Keratinocyte (primary cell): Measurements from ENCODE around the gene OGFOD3. TPM values are rescaled to one million over a fixed set of nuclear protein-coding genes. Genes with fewer than 3 reads are reported as not detected.

ENCODE experiments used
- DNase-seq: peaks from one replicate; pipeline ENCODE4 v3.0.0-alpha.2; 2011; ENCODE audit warnings: low read depth, missing footprints, low spot score
- FAIRE-seq: peaks from 2 replicates; lab custom pipeline; 2011; peaks lifted over from hg19 to GRCh38; lab: Jason Lieb, UNC
- H2AFZ ChIP-seq: 2 replicates; pipeline ENCODE4 v1.6.0; 2012; ENCODE audit warnings: low read length, control low read depth, inconsistent platforms; ENCODE audit not compliant: control insufficient read depth
- H3K27ac ChIP-seq: 2 replicates; pipeline ENCODE4 v1.5.1; 2011; ENCODE audit warnings: low read length; ENCODE audit not compliant: control insufficient read depth, insufficient read depth
- H3K27me3 ChIP-seq: 3 replicates; pipeline ENCODE4 v1.6.0; 2011; ENCODE audit warnings: low read length; ENCODE audit not compliant: control insufficient read depth, insufficient read depth; ENCODE audit errors: extremely low read depth
- H3K36me3 ChIP-seq, 2 experiments: 2 replicates in 1 of 2; 3 replicates in 1 of 2; pipeline ENCODE4 v1.5.1; 2011; ENCODE audit warnings: low read length in 2 of 2, mild to moderate bottlenecking in 1 of 2; ENCODE audit not compliant: control insufficient read depth in 2 of 2, insufficient read depth in 2 of 2; ENCODE audit errors: extremely low read depth in 1 of 2
- H3K4me1 ChIP-seq: 3 replicates; pipeline ENCODE4 v1.5.1; 2011; ENCODE audit warnings: low read length; ENCODE audit not compliant: control insufficient read depth, insufficient read depth; ENCODE audit errors: extremely low read depth
- H3K4me2 ChIP-seq: 3 replicates; pipeline ENCODE4 v1.6.0; 2011; ENCODE audit warnings: low read depth, low read length; ENCODE audit not compliant: control insufficient read depth, insufficient read depth; ENCODE audit errors: extremely low read depth
- H3K4me3 ChIP-seq, 3 experiments: fragments of 200-600 bp in 1 of 3; sonication (generic) in 1 of 3; 2 replicates in 2 of 3; 3 replicates in 1 of 3; pipeline ENCODE4 v1.5.1; 2011 to 2016; ENCODE audit warnings: low read length in 3 of 3, mild to moderate bottlenecking in 3 of 3, control low read depth in 2 of 3, inconsistent platforms in 1 of 3, low read depth in 1 of 3, mixed read lengths in 1 of 3, mixed run types in 1 of 3, moderate library complexity in 1 of 3; ENCODE audit not compliant: control insufficient read depth in 2 of 3, insufficient read depth in 2 of 3; ENCODE audit errors: extremely low read depth in 1 of 3
- H3K79me2 ChIP-seq: 2 replicates; pipeline ENCODE4 v1.6.0; 2012; ENCODE audit warnings: low read length; ENCODE audit not compliant: control insufficient read depth, insufficient read depth
- H3K9ac ChIP-seq: 3 replicates; pipeline ENCODE4 v1.6.0; 2011; ENCODE audit warnings: low read length; ENCODE audit not compliant: control insufficient read depth, insufficient read depth; ENCODE audit errors: extremely low read depth
- H3K9me1 ChIP-seq: 3 replicates; pipeline ENCODE4 v1.6.0; 2011; ENCODE audit warnings: low read length; ENCODE audit not compliant: control insufficient read depth, insufficient read depth; ENCODE audit errors: extremely low read depth
- H3K9me3 ChIP-seq: 2 replicates; pipeline ENCODE4 v1.5.1; 2012; ENCODE audit warnings: low read depth, low read length; ENCODE audit not compliant: control insufficient read depth
- H4K20me1 ChIP-seq: 3 replicates; pipeline ENCODE4 v1.6.0; 2011; ENCODE audit warnings: low read length; ENCODE audit not compliant: control insufficient read depth, insufficient read depth; ENCODE audit errors: extremely low read depth
- CTCF ChIP-seq, 3 experiments: IDR thresholded peaks in 1 of 3; conservative IDR thresholded peaks in 1 of 3; optimal IDR thresholded peaks in 1 of 3; 2 replicates in 2 of 3; 3 replicates in 1 of 3; pipeline versions ENCODE3 to v1.5.1; 2011; ENCODE audit warnings: low read length in 3 of 3, mild to moderate bottlenecking in 3 of 3, moderate library complexity in 2 of 3, control low read depth in 1 of 3, inconsistent platforms in 1 of 3; ENCODE audit not compliant: insufficient read depth in 2 of 3; ENCODE audit errors: extremely low read depth in 1 of 3
- EZH2 ChIP-seq: IDR thresholded peaks from one replicate; pipeline ENCODE4 v1.6.1; 2012; ENCODE audit warnings: inconsistent platforms, mild to moderate bottlenecking, low read length, moderate library complexity
- dilution Hi-C: fragments of 300-500 bp; cut with MboI; formaldehyde crosslinking; loops from one replicate; pipeline ENCODE4 v1.7.0; 2020; ENCODE audit warnings: low sequenced_read_pairs; ENCODE audit not compliant: extremely low pct_ligation_motif_present
- polyA plus RNA-seq, 5 experiments: library from polyadenylated mRNA; depleted of rRNA in 3 of 5; stranded (reverse) in 3 of 5; stranded (forward) in 1 of 5; unstranded in 1 of 5; fragments of >200 nt; gene quantifications; 1 replicate in 1 of 5; 2 replicates in 3 of 5; 3 replicates in 1 of 5; pipeline versions ENCODE4 v1.2.1 to v1.2.3, GENCODE V29; 2011 to 2012; ENCODE audit warnings: missing spikeins in 2 of 5, low read depth in 1 of 5, low replicate concordance in 1 of 5

Gene OGFOD3
- polyA plus RNA-seq, 1 donor (not counting 4 experiments of a cell fraction or from before 2014, with no cell fraction given): 10.8 TPM

GRCh38 chr17:82392941-82393340 is 25.4 kb downstream of the OGFOD3 start:
- H3K4me2 ChIP-seq: no peak overlapping the region
- H3K79me2 ChIP-seq: no peaks in the 10 kb centered on the region
- no peak overlapping the region for H3K9ac ChIP-seq
- dilution Hi-C loops: no loop called here
- no peaks in the 10 kb centered on the region for H3K9me3 ChIP-seq
- no peak overlapping the region for H2AFZ ChIP-seq
- no peak for TF ChIP-seq EZH2
- no peak for TF ChIP-seq CTCF (optimal IDR thresholded peaks at IDR 0.05 in 1 of 3, IDR thresholded peaks at IDR 0.05 in 1 of 3, conservative IDR thresholded peaks at IDR 0.05 in 1 of 3; ENCODE audit: extremely low read depth in 1 of 3, insufficient read depth in 2 of 3, low read length in 3 of 3)
- no peak for DNase-seq
- no peak for FAIRE-seq
- H3K9me1 ChIP-seq: no peaks in the 10 kb centered on the region
- H3K27me3 ChIP-seq: peaks cover 2% of the 10 kb centered on the region
- H3K4me1 ChIP-seq: no peaks in the 10 kb centered on the region
- H4K20me1 ChIP-seq: no peaks in the 10 kb centered on the region
- no peak overlapping the region for H3K4me3 ChIP-seq
- no peak overlapping the region for H3K27ac ChIP-seq
- H3K36me3 ChIP-seq: peaks cover 0 to 3% of the 10 kb centered on the region in 2 experiments

GRCh38 chr17:82392209-82392920 is 26.0 kb downstream of the OGFOD3 start:
- no peak overlapping the region for H3K9ac ChIP-seq
- H4K20me1 ChIP-seq: no peaks in the 10 kb centered on the region
- no peak overlapping the region for H2AFZ ChIP-seq
- H3K4me2 ChIP-seq: no peak overlapping the region
- dilution Hi-C loops: no loop called here
- H3K9me3 ChIP-seq: no peaks in the 10 kb centered on the region
- peaks cover 8% of the 10 kb centered on the region for H3K27me3 ChIP-seq
- H3K27ac ChIP-seq: no peak overlapping the region
- DNase-seq (no peak), FAIRE-seq (no peak)
- H3K4me3 ChIP-seq: no peak overlapping the region
- no peaks in the 10 kb centered on the region for H3K9me1 ChIP-seq
- no peaks in the 10 kb centered on the region for H3K4me1 ChIP-seq
- H3K79me2 ChIP-seq: no peaks in the 10 kb centered on the region
- no peak for TF ChIP-seq EZH2
- no peak for TF ChIP-seq CTCF (optimal IDR thresholded peaks at IDR 0.05 in 1 of 3, IDR thresholded peaks at IDR 0.05 in 1 of 3, conservative IDR thresholded peaks at IDR 0.05 in 1 of 3; ENCODE audit: extremely low read depth in 1 of 3, insufficient read depth in 2 of 3, low read length in 3 of 3)
- peaks cover 0 to 3% of the 10 kb centered on the region in 2 experiments for H3K36me3 ChIP-seq
